ENCODE data around the gene SLC15A2.

The SLC15A2 gene

DNA sequence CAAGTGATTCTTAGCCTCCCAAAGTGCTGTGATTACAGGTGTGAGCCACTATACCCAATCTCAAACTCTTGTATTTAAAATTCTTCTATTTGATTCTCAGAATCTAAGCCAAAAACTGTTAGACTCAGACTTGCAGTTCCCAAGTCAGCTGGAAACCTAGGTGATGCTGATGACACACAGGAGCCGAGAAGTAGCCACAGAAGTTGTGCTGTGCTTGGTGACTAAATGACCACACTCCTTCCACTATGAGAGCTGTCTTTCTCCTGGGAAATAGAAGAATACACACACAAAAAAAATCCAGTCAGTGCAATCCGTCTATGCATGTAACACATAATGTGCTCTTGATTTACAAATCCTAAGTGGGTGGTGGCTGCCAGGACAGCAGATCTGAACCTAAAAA, 93.9 kb downstream of the SLC15A2 start:
- in situ Hi-C loops (cut with HindIII; ENCODE audit: low sequenced_read_pairs), result no loop called here

DNA sequence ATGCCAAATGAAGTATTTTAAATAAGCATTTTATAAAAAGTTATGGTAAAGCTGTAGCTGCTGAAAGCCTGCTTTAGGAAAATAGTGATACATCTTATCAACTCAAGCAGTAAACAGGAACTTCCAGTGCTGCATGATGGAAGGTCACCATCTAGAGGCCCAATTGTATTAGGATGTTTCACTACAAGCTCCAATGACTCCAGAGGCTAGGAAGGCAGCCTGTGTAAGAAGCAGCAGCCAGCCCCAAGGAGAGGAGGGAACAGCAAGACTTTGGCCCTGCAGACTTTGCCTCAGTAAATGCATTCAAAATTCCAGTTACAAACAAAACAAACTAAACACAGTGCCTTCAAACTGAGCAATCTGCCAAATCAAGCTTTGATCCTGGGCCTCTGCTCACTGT, 95.7 kb downstream of the SLC15A2 start:
- no peak for DNase-seq (ENCODE audit: low read depth)
- TF ChIP-seq, protein P1, sequence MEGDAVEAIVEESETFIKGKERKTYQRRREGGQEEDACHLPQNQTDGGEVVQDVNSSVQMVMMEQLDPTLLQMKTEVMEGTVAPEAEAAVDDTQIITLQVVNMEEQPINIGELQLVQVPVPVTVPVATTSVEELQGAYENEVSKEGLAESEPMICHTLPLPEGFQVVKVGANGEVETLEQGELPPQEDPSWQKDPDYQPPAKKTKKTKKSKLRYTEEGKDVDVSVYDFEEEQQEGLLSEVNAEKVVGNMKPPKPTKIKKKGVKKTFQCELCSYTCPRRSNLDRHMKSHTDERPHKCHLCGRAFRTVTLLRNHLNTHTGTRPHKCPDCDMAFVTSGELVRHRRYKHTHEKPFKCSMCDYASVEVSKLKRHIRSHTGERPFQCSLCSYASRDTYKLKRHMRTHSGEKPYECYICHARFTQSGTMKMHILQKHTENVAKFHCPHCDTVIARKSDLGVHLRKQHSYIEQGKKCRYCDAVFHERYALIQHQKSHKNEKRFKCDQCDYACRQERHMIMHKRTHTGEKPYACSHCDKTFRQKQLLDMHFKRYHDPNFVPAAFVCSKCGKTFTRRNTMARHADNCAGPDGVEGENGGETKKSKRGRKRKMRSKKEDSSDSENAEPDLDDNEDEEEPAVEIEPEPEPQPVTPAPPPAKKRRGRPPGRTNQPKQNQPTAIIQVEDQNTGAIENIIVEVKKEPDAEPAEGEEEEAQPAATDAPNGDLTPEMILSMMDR (IDR thresholded peaks at IDR 0.05; ENCODE audit: low read depth, low read length, missing control alignments), result no peak
- H3K4me3 ChIP-seq (ENCODE audit: low read depth, low read length), result no peak overlapping the region
- in situ Hi-C loops (cut with HindIII; ENCODE audit: low sequenced_read_pairs), result no loop called here

More for the DNA sequence above, 93.9 kb downstream of the SLC15A2 start:
- DNase-seq (ENCODE audit: low read depth), result no peak
- TF ChIP-seq, protein P1 (IDR thresholded peaks at IDR 0.05; ENCODE audit: low read depth, low read length, missing control alignments), result no peak
- no peak overlapping the region for H3K4me3 ChIP-seq (ENCODE audit: low read depth, low read length)

DNA sequence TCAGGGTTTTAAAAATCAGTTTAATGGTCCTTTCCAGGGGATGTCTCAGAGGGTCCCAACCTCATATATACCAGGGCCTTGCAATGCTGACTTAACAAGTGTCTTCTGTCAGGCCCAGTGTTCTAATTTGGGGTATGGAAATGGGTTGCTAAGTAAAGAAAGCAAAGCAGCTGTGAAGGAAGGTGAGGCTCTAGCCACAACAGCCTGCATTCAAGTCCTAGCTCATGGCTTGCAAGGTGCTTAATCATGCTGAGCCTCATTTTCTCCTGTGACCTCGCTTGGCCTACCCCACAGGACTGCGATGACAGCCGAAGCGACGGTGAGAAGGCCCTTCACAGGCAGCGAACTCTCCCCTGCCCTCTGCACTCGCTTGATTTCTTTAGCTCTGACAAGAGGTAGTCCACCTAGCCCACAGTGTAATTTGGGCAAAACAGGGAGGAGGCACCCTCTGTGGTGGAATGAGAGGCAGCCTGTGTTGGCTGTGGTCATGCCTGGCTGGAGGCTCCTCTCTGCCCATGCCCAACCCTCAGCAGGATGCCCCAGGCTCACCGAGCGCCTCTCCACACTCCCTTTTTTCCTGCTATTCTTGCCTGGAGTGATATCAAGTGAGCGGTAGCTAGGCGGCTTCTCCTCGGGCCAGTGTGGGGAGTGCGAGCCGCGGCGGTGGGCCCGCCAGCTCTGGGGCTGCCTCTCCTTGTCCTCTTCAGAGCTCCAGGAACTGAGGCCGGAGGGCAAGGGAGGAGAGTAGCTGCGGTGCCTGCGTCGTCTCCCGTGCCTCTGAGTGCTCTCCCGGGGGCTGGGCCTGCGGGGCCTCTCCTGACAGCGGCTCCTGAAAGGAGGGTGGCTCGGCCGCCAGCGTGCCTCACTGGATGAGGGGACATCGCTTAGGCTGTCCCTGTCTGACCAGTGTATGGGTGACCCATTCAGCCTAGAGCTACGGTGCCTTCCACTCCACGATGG, 98.7 kb downstream of the SLC15A2 start:
- TF ChIP-seq, protein P1 (IDR thresholded peaks at IDR 0.05; ENCODE audit: low read depth, low read length, missing control alignments), result no peak
- H3K4me3 ChIP-seq (ENCODE audit: low read depth, low read length), result no peak overlapping the region
- DNase-seq (ENCODE audit: low read depth), result no peak
- in situ Hi-C loops (cut with HindIII; ENCODE audit: low sequenced_read_pairs), result no loop called here

All from astrocyte of the cerebellum (primary cell).